HG02759 (cell line): ENCODE data around the gene THBS3.
"Not testable (repeated sequence)": the region's sequence is repeated elsewhere in the genome, so short reads cannot be mapped to it uniquely, and the experiment has no call there.

Experiments
- ATAC-seq: cut with Tn5 transposase; IDR thresholded peaks from one replicate; pipeline ENCODE4 v1.9.1; 2021; ENCODE audit warnings: mild to moderate bottlenecking, moderate library complexity; ENCODE audit not compliant: unreplicated experiment

THBS3 gene

GRCh38 chr1:155160128-155160527 is 47.6 kb downstream of the THBS3 start:
- no peak for ATAC-seq

GRCh38 chr1:155158991-155159390 is 48.7 kb downstream of the THBS3 start:
- no peak for ATAC-seq

- ATAC-seq = not testable (repeated sequence)
Observed at GRCh38 chr1:155155996-155156643, 51.6 kb downstream of the THBS3 start.
